HepG2 (cell line): ENCODE results near the gene GNAS. TPM values are rescaled to one million over a fixed set of nuclear protein-coding genes. Genes with fewer than 3 reads are reported as not detected.

ENCODE experiments used
- ATAC-seq: fragments of 200-7000 bp; cut with Tn5 transposase; 3 replicates; pipeline ENCODE4 v1.9.1; 2020; ENCODE audit warnings: mild to moderate bottlenecking, moderate library complexity
- BruUV-seq: library from RNA; stranded (reverse); fragments of 400-500 nt; replicated peaks from 2 replicates; lab custom pipeline; 2021; lab: Mats Ljungman, UMichigan
- CTCF ChIA-PET: fragments of 300-600 bp; formaldehyde crosslinking; extraction: SDS; loops from one replicate; lab custom pipeline; 2021; ENCODE audit warnings: low total read pairs, inconsistent platforms, low intra/inter-chr PET ratio; lab: Yijun Ruan, JAX
- POLR2A ChIA-PET: fragments of 350-600 bp; sonication (Branson Sonifier 250); formaldehyde crosslinking; loops from one replicate; lab custom pipeline; 2020; ENCODE audit warnings: antibody characterized with exemption, inconsistent platforms; lab: Yijun Ruan, JAX
- DNase-seq: peaks from one replicate; pipeline ENCODE4 v3.0.0-alpha.2; 2015; ENCODE audit warnings: low spot score
- FAIRE-seq: peaks from 3 replicates; lab custom pipeline; 2011; peaks lifted over from hg19 to GRCh38; lab: Jason Lieb, UNC
- H2AFZ ChIP-seq: one replicate; pipeline ENCODE4 v1.6.1; 2011; ENCODE audit warnings: low read length, inconsistent platforms
- H3K27ac ChIP-seq: fragments of 300-600 bp; 3 replicates; pipeline ENCODE4 v1.8.0; 2011; ENCODE audit warnings: mixed run types, mild to moderate bottlenecking, mixed read lengths, low read length, inconsistent platforms; ENCODE audit not compliant: insufficient read depth; ENCODE audit errors: extremely low read length
- H3K27me3 ChIP-seq, 2 experiments: fragments of 200-600 bp in 1 of 2; 2 replicates in 1 of 2; 3 replicates in 1 of 2; pipeline versions ENCODE4 v1.6.0 to v1.8.0; 2011; ENCODE audit warnings: low read length in 2 of 2, mild to moderate bottlenecking in 2 of 2, moderate library complexity in 2 of 2, inconsistent platforms in 1 of 2; ENCODE audit not compliant: insufficient read depth in 2 of 2, control insufficient read depth in 1 of 2
- H3K36me3 ChIP-seq, 2 experiments: fragments of 200-600 bp in 1 of 2; replicated peaks in 1 of 2; 2 replicates in 1 of 2; 3 replicates in 1 of 2; pipeline versions ENCODE4 v1.5.1 to v1.8.0; 2011; ENCODE audit warnings: low read length in 2 of 2, inconsistent platforms in 1 of 2; ENCODE audit not compliant: insufficient read depth in 2 of 2, control insufficient read depth in 1 of 2
- H3K4me1 ChIP-seq: 2 replicates; pipeline ENCODE4 v1.5.1; 2012; ENCODE audit warnings: low read length, inconsistent platforms; ENCODE audit not compliant: insufficient read depth
- H3K4me2 ChIP-seq: 2 replicates; pipeline ENCODE4 v1.6.0; 2011; ENCODE audit warnings: low read depth, low read length, inconsistent platforms
- H3K4me3 ChIP-seq, 3 experiments: fragments of 200-600 bp in 1 of 3; sonication (generic), shearing (Covaris generic) in 1 of 3; replicated peaks in 1 of 3; 2 replicates each; pipeline ENCODE4 v1.5.1; 2011 to 2016; ENCODE audit warnings: low read length in 3 of 3, inconsistent platforms in 2 of 3, low read depth in 2 of 3, mild to moderate bottlenecking in 2 of 3, control low read depth in 1 of 3, mixed read lengths in 1 of 3; ENCODE audit not compliant: insufficient read depth in 1 of 3
- H3K79me2 ChIP-seq: one replicate; pipeline ENCODE4 v1.6.1; 2011; ENCODE audit warnings: low read length, inconsistent platforms; ENCODE audit not compliant: insufficient read depth
- H3K9ac ChIP-seq: 2 replicates; pipeline ENCODE4 v1.6.0; 2011; ENCODE audit warnings: mild to moderate bottlenecking, low read depth, low read length, inconsistent platforms; ENCODE audit not compliant: insufficient read depth
- H3K9me3 ChIP-seq: 2 replicates; pipeline ENCODE4 v1.5.1; 2012; ENCODE audit warnings: mild to moderate bottlenecking, low read length
- H4K20me1 ChIP-seq: 2 replicates; pipeline ENCODE4 v1.6.0; 2011; ENCODE audit warnings: inconsistent platforms, mild to moderate bottlenecking, low read length, moderate library complexity; ENCODE audit not compliant: insufficient read depth
- CREBL2 ChIP-seq: sonication (generic); formaldehyde crosslinking; IDR thresholded peaks from 2 replicates; pipeline ENCODE4 v1.8.1; 2023; ENCODE audit warnings: missing genetic modification reagents, mild to moderate bottlenecking, borderline replicate concordance
- DNMT1 ChIP-seq: sonication (generic); formaldehyde crosslinking; IDR thresholded peaks from 2 replicates; pipeline ENCODE4 v1.5.1; 2020; ENCODE audit warnings: mild to moderate bottlenecking, missing genetic modification reagents
- EP300 ChIP-seq, 3 experiments: sonication (generic) in 1 of 3; formaldehyde crosslinking in 1 of 3; IDR thresholded peaks; 2 replicates each; pipeline versions ENCODE4 v1.5.1 to v1.6.1; 2011 to 2020; ENCODE audit warnings: low read depth in 2 of 3, low read length in 2 of 3, borderline replicate concordance in 1 of 3, improper control_type of control experiment in 1 of 3, mild to moderate bottlenecking in 1 of 3, missing genetic modification reagents in 1 of 3, moderate library complexity in 1 of 3
- FLYWCH1 ChIP-seq: sonication (generic); formaldehyde crosslinking; IDR thresholded peaks from 2 replicates; pipeline ENCODE4 v1.8.1; 2023; ENCODE audit warnings: mild to moderate bottlenecking, missing genetic modification reagents
- HNRNPLL ChIP-seq: fragments of 200-400 bp; formaldehyde crosslinking; IDR thresholded peaks from 2 replicates; pipeline ENCODE4 v1.6.1; 2017; ENCODE audit warnings: mild to moderate bottlenecking, low read depth, low read length; ENCODE audit not compliant: poor library complexity, severe bottlenecking
- ZBTB20 ChIP-seq: sonication (generic); formaldehyde crosslinking; IDR thresholded peaks from 2 replicates; pipeline ENCODE4 v1.8.1; 2023; ENCODE audit warnings: missing genetic modification reagents, low read depth, mild to moderate bottlenecking, borderline replicate concordance
- ZBTB40 ChIP-seq, 2 experiments: fragments of 450-650 bp in 1 of 2; sonication (generic) in 1 of 2; formaldehyde crosslinking in 1 of 2; IDR thresholded peaks; 2 replicates each; pipeline versions ENCODE4 v1.6.1 to v1.8.0; 2016 to 2022; ENCODE audit warnings: antibody characterized with exemption in 1 of 2, mild to moderate bottlenecking in 1 of 2, missing genetic modification reagents in 1 of 2
- ZNF207 ChIP-seq: fragments of 450-650 bp; IDR thresholded peaks from 2 replicates; pipeline ENCODE4 v1.6.1; 2016; ENCODE audit warnings: antibody characterized with exemption, borderline replicate concordance
- WGBS: methylation state at CpG from one replicate; pipeline ENCODE4 v1.1.6; 2017; ENCODE audit warnings: low lambda C conversion rate; 5-methylcytosine and 5-hydroxymethylcytosine counted together
- in situ Hi-C: cut with HindIII; loops from 2 replicates; pipeline ENCODE4 v1.10.0; 2017; ENCODE audit warnings: low pct_unique_long_range_greater_than_20kb; ENCODE audit not compliant: extremely low pct_ligation_motif_present
- intact Hi-C: fragments of 100-400 bp; cut with micrococcal nuclease; formaldehyde crosslinking; loops from one replicate; pipeline ENCODE4 v1.10.0; 2022; ENCODE audit not compliant: unreplicated experiment
- polyA plus RNA-seq, 8 experiments: library from polyadenylated mRNA; depleted of rRNA in 3 of 8; stranded (reverse) in 7 of 8; unstranded in 1 of 8; fragments of >200 nt; fragmentation: Illumina TruSeq in 4 of 8; extraction: Trizol in 4 of 8; gene quantifications; 2 replicates each; pipeline versions ENCODE4 v1.2.1 to v1.2.3, GENCODE V29; 2011 to 2016; ENCODE audit warnings: low read depth in 4 of 8, missing spikeins in 1 of 8, mixed read lengths in 1 of 8; ENCODE audit not compliant: insufficient read depth in 1 of 8
- total RNA-seq, 5 experiments: library from RNA; depleted of rRNA; stranded (reverse); fragments of >200 nt; fragmentation: Illumina TruSeq; extraction: Trizol; gene quantifications; 2 replicates each; pipeline ENCODE4 v1.2.3, GENCODE V29; 2016; ENCODE audit warnings: low read depth in 1 of 5
- TF ChIP-seq, protein P1 (sequence below): fragments of 450-650 bp; IDR thresholded peaks from 2 replicates; pipeline ENCODE4 v1.6.1; 2016

GNAS gene
- total and polyA plus RNA-seq, 2 of the 13 experiments (the other 11 are each of a cell fraction or from before 2014, with no cell fraction given) = 407 to 1,008 TPM

GRCh38 chr20:58841539-58842264 lies 10.8 kb upstream of the GNAS start:
- intact Hi-C loops (loop anchor here (5.0 kb wide), 1 partner anchor 1356 kb away; no protein-coding TSS in a partner anchor), in situ Hi-C loops (loop anchor here (10.0 kb wide), 2 partner anchors 357 to 607 kb away; no protein-coding TSS in a partner anchor)
- H3K79me2 ChIP-seq = no peaks in the 10 kb centered on the region
- H3K9me3 ChIP-seq = no peaks in the 10 kb centered on the region
- BruUV-seq = no TSS peak
- ChIA-PET POLR2A (no interaction called here), CTCF (no interaction called here)
- no peak overlapping the region for H2AFZ ChIP-seq
- H3K27me3 ChIP-seq = peaks cover 7 to 79% of the 10 kb centered on the region in 2 experiments; a peak in 4 of 5 replicates
- no peaks in the 10 kb centered on the region for H4K20me1 ChIP-seq
- no peak for FAIRE-seq
- H3K36me3 ChIP-seq = no peaks in the 10 kb centered on the region
- WGBS = 68% methylated on average over 58 of the region's 58 CpGs
- H3K4me2 ChIP-seq = no peak overlapping the region
- no peak for ATAC-seq
- no peak overlapping the region for H3K27ac ChIP-seq
- H3K9ac ChIP-seq = no peak overlapping the region
- peak; percentile 26 for TF ChIP-seq HNRNPLL
- no peak for TF ChIP-seq CREBL2
- TF ChIP-seq DNMT1 = 0 out of 2 replicates have a peak, but pooled peaks have one; percentile 29
- no peak for TF ChIP-seq ZBTB20 (CRISPR knock-in tag)
- TF ChIP-seq EP300 (IDR thresholded peaks at IDR 0.05; ENCODE audit: low read depth in 2 of 2, low read length in 2 of 2) = no peak
- TF ChIP-seq EP300 (CRISPR knock-in tag; IDR thresholded peaks at IDR 0.05; ENCODE audit: borderline replicate concordance) = no peak
- no peak for TF ChIP-seq FLYWCH1 (CRISPR knock-in tag)
- TF ChIP-seq, protein P1, sequence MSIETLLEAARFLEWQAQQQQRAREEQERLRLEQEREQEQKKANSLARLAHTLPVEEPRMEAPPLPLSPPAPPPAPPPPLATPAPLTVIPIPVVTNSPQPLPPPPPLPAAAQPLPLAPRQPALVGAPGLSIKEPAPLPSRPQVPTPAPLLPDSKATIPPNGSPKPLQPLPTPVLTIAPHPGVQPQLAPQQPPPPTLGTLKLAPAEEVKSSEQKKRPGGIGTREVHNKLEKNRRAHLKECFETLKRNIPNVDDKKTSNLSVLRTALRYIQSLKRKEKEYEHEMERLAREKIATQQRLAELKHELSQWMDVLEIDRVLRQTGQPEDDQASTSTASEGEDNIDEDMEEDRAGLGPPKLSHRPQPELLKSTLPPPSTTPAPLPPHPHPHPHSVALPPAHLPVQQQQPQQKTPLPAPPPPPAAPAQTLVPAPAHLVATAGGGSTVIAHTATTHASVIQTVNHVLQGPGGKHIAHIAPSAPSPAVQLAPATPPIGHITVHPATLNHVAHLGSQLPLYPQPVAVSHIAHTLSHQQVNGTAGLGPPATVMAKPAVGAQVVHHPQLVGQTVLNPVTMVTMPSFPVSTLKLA = no peak
- TF ChIP-seq ZNF207 = no peak
- TF ChIP-seq ZBTB40 (IDR thresholded peaks at IDR 0.05) = no peak
- no peak for TF ChIP-seq ZBTB40 (CRISPR knock-in tag; IDR thresholded peaks at IDR 0.05)
- TF ChIP-seq, all 625 proteins: peak for 2
- DNase-seq = no peak
- H3K4me1 ChIP-seq = no peaks in the 10 kb centered on the region
- no peak overlapping the region for H3K4me3 ChIP-seq
